ENCODE results near the gene STXBP1.

Gene STXBP1

DNA sequence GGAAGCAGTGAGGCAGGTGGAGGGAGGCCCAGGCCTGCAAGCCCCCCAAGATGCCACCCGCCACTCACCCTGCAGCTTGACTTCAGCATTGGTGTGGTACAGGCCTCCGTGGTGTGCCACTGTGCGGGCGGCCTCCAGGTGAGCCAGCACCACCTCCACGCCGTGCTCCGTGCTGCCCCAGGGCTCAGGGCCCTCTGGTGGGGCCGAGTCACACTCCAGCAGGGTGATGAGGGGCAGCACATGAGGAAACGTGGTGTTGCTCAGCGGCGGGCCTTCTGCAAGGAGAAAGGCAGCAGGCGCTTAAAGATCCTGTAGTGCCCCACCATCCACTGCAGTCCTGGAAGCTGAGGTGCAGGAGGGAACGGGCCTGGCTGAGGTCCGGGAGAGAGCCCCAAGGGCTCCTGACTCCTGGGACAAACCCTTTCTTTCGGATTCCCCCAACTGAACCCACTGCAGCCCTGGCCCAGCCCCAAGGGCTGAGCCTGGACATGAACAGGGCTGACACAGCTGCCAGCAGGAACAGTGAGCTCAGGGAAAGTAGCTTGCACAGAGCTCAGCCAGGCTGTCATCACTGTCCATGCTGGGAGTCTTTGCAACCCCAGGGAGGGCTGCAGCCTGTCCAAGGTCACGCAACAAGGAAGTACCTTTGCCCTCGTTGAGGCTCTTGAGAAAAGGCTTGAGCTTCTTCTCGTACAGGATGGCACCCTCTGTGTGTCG lies 127.7 kb downstream of the STXBP1 start:
- DNase-seq: no peak

- DNase-seq: no peak
These were observed 129.9 kb downstream of the STXBP1 start for GRCh38 chr9:127741831-127742434.
